Measurements from ENCODE around the gene TRIM7.

TRIM7 gene

GRCh38 chr5:181169459-181170236 is 35.3 kb downstream of the TRIM7 start:
- peak; percentile 53 for DNase-seq

DNA sequence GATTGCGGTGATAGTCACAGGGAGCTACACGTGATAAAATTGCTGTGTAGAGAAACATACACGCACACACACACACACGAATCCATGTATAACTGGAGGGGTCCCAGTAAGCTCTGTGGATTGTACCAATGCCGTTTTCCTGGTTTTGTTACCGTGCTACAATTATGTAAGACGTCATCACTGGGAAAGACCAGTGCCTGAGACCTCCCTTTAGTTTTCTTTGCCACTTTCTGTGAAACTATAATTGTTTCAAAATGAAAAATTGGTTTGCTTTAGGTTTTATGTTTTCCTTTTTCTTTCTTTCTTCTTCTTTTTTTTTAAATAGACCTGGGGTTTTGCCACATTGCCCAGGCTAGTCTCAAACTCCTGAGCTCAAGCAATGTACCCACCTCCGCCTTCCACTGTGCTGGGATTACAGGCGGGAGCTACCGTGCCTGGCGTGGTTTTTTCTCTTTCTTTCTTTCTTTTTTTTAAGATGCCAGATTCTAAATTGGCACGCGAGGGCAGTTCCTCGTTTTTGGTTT is 36.3 kb downstream of the TRIM7 start:
- DNase-seq: no peak

DNA sequence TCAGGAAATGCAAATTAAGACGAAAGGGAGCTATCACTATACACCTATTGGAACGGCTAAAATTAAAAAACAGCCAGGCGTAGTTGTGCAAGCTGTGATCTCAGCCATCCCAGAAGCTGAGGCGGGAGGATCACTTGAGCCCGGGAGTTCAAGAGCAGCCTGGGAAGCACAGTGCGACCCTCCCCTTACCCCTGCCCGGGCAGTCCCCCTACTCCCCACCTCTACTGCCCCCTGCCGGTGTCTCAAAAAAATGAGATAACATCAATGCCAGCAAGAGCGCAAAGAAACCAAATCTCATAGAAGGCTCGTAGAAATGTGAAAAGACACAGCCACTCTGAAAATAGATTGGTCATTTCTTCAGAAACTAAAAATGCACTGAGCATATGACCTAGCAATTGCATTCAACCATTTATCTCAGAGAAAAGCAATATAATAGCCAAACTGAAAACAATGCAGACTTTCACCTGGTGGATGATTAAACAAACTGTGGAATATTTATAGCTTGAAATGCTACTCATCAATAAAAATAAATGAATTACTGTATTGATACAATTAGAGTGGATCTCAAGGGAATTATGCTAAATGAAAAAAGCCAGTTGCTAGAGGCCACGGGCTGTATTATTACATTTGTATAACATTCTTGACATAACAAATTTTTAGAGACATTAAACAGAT is 37.0 kb downstream of the TRIM7 start:
- DNase-seq: no peak

- no peak for DNase-seq
Measured at GRCh38 chr5:181166812-181167733, 37.9 kb downstream of the TRIM7 start.

DNA sequence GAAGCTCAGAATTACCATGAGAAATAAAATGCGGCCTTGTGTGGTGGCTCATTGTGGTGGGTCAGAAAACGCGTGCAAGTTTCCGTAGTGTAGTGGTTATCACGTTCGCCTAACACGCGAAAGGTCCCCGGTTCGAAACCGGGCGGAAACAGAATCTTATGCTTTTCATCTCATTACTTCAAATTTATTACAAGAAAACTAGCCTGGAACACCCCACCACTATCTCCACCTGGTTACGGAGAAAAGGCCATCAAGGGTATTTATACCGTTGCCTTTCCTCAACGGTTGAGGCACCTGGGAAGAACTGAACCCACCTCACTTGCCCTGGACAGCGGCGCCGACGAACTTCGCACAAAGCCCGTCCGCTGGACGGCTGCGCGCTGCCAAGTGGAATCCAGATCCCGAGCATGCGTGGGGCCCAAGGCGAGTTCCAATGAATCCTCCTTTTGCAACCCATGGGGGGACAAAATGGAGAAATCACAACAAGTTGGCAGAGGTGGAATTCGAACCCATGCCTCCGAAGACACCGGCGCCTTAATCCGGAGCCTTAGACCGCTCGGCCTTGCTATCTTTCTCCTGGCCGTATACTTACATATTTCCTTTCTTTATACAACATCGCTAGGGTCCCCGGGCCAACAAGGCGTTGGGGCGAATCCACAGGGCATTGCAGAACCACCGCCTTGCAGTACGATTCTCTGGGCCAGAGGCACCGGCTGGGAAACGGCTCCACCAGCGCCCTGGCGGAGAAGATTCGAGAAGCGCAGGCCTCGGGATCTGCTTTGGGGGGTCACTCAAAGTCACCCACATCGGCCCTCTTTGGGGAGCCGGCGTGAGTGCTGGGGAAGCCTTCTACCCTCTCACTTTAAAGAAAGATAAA is 40.7 kb downstream of the TRIM7 start:
- no peak for DNase-seq

GRCh38 chr5:181163487-181164075 is 41.4 kb downstream of the TRIM7 start:
- no peak for DNase-seq

GRCh38 chr5:181161534-181162175 is 43.3 kb downstream of the TRIM7 start:
- DNase-seq: no peak

GRCh38 chr5:181160755-181161533 is 44.1 kb downstream of the TRIM7 start:
- DNase-seq: peak; percentile 48

- DNase-seq: no peak
Measured at GRCh38 chr5:181160152-181160754, 44.7 kb downstream of the TRIM7 start.

GRCh38 chr5:181159286-181160151 is 45.5 kb downstream of the TRIM7 start:
- peak; percentile 83 for DNase-seq

GRCh38 chr5:181158869-181159268 is 46.1 kb downstream of the TRIM7 start:
- no peak for DNase-seq

- no peak for DNase-seq
Measured at GRCh38 chr5:181156758-181157157, 48.2 kb downstream of the TRIM7 start.

GRCh38 chr5:181153814-181154213 is 51.2 kb downstream of the TRIM7 start:
- no peak for DNase-seq

DNA sequence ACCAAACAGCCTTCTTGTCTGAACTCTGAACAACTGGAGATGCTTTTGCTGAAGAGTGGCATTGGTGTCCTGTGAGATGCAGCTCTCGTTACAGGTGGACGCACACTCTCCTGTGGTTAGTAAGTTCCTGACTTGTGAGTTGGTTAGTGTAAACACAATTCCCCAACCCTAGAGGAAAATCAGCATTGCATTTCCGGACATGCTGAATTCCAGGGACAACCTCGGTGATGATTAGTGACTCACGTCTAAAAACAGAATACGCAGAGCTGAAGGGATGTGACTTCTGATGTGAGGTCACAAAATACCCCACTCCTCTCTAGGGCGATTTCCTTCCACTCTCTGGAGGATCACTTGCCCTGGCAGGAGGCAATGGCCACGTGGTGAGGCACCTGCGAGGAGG is 52.6 kb downstream of the TRIM7 start:
- DNase-seq: no peak

DNA sequence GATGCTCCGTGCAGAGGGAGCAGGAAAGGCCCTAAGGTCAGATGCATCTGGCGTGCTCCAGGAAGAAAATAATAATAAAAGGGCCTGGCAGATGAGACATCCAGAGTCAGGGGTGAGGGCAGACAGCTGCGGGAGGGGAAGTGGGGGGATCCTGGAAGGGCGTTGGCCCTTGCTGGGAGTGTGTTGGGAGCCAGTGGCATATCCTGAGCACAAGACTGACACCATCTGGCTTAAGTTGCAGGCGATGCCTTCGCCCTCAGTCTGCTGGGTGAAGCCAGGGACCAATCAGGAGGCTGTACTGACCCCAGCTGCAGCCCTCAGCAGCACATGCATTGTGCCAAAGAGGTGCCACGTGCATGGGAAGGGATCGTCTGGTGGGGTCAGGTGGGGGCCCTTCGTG is 53.9 kb downstream of the TRIM7 start:
- no peak for DNase-seq

DNA sequence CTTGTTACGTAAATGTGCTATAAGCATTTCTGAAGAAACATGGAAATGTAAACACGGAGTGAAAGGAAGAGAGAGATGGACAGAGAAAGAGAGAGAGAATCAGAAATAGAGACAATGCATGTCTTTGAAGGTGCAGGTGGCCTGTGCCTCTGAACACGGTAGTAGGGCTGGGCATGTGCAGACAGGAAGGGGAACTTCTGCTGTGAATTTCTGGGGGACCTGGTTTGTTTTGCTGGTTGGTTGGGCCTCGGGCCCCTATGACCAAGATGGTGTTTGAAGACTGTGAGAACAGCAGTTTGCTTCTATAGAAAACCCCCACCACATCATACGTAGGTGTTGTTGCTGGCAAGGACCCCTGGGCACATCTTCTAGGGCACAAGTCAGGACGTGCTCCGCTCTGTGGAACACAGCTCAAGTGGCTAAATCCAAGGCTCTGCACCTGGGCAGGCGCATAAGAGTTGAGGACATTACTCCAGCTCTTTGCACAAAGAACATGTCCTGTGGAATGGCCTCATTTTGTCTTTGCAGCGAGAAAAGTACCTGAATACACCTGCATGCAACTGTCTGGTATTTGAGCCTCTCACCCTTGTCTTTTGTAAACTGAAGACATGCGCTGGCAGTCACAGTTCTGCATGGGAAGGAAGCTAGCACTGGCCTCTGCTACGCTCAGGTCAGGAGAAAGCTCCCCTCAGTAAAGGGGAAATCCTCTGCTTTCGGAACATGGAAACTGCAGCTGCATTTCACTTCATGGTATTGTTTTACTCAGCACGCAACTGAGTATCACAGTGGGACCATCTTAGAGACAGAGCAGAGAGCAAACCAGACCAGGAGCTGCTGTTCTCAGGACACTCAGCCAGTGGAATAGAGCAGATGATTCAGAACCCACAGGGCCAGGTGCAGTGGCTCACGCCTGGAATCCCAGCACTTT is 54.9 kb downstream of the TRIM7 start:
- DNase-seq: no peak

DNA sequence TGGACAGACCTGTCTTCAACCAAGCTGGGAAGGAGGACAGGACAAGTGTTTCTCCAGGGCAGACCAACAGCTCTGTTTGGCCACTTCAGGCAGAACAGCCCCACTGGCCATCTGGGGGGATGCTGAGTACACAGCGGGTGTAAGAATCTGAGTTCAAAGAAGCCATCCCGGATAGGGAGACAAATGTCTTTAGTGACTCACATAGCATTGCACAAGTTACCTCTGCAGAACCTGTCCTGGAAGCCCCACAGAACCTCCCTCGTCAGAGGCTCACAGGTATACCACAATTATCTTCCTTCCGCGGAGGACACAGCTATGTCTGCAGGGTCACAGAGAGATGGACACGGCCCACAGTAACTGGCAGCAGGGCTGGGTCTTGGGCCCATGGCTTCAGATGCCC is 55.6 kb downstream of the TRIM7 start:
- no peak for DNase-seq
